Globus pallidus (tissue), 1 donor: Measurements from ENCODE around the gene EPB41L4A.

ENCODE experiments used
- DNase-seq: peaks from one replicate; pipeline ENCODE4 v3.0.0-alpha.2; 2015; ENCODE audit warnings: low spot score

The EPB41L4A gene

DNA sequence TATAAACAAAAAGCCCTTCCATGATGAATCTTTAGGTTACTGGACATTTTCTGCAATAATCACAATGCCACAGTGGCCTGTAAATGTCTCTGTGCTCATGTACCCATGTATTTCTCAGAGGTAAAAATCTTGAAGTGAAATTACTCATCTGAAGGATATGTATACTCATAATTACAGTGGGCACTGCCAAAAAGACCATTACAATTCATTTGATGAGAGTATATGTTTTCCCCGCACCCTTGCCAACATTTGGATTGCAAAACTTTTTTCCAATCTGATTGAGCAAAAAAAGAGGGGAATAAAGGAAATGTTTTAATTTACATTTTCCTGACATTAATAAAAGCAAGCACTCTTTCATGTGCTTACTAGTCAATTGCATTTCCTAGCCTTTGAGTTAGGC, 110.5 kb downstream of the EPB41L4A start:
- DNase-seq, result no peak

DNA sequence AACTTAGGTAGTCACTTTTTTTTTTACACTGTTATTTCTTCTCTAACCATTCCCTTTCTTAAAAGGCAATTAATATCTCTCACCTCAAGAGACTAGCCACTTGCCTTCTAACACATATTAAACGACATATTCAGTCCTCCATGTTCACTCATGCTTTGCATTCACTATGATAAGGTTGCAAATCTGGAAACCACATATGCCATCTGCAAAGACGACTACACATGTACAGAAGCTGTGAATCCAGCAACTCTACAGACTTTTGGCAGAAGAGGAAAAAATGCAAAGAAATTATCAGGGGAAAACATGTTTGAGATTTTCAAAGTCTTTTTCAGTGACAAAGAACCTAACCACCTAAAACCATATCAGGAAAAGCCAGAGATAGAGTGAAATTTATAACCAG, 112.1 kb downstream of the EPB41L4A start:
- no peak for DNase-seq

DNA sequence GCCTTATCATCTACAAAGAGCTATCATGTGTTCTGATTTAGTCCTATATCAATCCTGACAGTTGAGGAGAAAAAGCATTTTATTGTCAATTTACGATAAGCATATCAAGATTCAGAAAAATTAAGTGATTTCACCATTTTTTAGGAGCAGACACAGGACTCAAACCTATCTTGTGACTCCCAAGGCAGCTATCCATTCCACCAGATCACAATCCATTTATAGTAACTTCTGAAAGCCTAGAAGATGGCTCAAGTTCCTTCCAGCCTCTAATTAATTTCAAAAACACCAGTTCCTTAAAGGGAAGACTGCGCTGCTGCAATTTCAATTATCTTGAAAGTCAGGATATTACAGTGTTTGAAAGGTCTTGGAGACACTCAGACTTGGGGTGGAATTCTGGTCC, 114.3 kb downstream of the EPB41L4A start:
- no peak for DNase-seq

DNA sequence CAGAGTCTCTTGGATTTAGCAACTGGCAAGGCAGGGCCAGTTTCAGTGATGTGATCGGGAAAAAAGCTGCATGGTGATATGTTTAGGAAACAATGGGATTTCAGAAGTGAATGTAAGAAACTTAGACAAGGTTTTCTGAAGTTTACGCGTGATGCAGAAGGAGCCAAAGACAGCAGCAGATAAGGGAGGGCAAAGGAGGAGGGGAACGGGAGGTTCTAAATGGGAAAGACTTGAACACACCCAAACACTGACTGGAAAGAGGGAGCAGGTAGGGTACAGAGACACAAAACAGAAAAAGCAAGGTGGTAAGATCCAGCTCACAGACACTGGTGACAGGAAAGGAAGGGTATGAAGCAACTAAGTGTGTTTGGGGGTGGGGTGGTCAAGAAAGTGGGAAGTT, 115.4 kb downstream of the EPB41L4A start:
- no peak for DNase-seq

DNA sequence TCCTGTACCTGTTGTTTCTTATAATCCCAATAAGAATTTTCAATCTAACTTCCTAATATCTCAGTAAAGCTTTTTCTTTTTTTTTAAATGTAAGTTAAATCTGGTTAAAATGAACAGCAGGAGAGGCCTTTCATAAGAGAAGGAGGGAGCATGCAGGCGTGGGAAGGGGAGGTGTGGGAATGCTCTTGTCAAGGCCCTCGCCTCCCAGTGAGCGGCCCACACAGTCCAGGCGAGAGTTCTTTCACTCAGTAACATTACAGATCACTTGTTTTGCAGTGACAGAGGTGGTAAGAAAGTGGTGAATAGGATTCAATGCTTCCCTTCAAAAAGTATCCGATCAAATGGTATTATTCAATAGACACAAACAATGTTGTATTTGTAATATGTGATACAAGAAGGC, 125.0 kb downstream of the EPB41L4A start:
- DNase-seq, result no peak

- DNase-seq, result no peak
Observed at GRCh38 chr5:112293587-112293986, 125.5 kb downstream of the EPB41L4A start.

DNA sequence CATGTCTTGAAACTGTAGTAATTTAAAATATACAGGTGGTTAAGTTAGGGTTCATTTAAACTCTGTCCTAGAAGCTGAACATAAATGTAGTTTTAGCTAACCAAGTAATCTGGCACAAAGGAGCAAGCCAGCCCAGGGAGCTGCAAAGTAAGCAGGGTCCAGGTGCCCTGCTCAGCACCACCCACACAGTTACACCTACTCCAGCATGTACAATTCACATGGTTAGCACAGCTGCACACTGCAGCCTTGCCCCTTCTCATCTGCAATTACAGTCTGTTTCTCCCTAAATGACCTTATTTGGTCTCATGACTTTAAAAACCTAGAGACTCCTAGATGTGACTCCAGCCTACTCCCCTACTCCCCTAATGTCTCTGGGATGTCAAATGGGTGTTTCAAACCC, 128.4 kb downstream of the EPB41L4A start:
- no peak for DNase-seq

DNA sequence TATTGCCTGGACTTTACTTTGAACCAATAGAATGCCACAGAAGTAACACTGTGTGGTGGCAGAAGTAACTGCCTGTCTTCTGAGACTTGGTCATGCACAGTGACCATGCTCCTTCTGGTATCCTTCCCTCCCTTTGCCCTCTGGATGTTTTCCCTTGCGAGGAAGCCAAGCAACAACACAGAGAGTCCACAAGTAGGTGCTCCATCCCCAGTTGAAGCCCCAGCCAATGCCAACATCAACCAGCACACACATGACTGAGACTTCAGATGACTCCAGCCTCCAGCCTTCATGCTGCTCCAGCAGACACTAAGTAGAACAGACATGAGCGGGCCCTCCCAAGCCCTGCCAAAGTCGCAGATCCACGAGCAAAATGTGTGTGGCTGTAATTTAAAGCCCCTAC, 129.6 kb downstream of the EPB41L4A start:
- DNase-seq, result no peak

DNA sequence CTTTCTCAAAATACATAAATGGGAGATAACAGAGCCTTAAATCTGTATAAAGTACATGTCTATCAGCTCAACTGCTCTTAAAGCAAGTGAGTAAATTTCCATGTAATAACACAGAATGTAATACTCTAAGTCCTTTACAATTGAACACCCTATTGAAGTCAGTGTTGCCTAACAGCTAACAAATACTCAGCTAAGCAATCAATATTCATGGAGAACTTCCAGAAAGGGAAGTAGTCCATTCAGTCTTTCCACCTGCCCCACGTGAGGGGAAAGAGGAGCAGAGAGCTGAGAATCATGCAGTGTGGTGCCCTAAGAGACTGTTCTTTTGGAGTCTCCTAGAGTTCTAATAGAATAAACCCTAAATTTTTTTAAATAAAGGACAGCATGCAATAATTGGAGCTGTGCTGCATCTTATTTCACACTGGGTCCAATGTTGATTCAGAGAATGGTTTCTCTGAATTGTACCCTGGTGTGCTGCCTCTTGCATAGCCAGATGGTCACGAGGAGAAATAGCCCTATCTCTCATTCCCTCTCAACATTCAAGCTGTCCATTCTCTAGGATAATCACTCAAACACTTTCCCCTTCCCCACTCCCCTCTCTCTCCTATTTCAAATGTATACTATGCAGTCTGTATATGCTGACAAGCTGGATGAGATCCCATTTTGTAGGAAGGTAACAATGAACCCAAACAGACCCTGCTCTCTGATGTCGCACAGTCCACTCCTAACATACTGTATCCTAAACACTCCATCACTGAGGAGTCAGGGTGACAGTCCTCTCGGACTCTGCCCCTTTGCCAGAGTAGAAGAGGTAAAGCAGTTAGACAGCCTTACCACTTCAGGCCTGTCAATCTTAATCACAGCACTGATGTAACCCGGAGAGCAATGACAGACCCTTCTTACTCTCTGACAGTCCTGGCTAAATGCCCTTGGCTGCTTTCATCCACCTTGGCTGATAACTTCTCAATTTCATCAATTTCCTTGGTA, 134.8 kb downstream of the EPB41L4A start:
- no peak for DNase-seq

- DNase-seq, result no peak
Observed at GRCh38 chr5:112283034-112283582, 136.0 kb downstream of the EPB41L4A start.

GRCh38 chr5:112279082-112279481, 140.0 kb downstream of the EPB41L4A start:
- no peak for DNase-seq

- no peak for DNase-seq
Observed at GRCh38 chr5:112276991-112277390, 142.1 kb downstream of the EPB41L4A start.

GRCh38 chr5:112275671-112276070, 143.4 kb downstream of the EPB41L4A start:
- DNase-seq, result no peak

DNA sequence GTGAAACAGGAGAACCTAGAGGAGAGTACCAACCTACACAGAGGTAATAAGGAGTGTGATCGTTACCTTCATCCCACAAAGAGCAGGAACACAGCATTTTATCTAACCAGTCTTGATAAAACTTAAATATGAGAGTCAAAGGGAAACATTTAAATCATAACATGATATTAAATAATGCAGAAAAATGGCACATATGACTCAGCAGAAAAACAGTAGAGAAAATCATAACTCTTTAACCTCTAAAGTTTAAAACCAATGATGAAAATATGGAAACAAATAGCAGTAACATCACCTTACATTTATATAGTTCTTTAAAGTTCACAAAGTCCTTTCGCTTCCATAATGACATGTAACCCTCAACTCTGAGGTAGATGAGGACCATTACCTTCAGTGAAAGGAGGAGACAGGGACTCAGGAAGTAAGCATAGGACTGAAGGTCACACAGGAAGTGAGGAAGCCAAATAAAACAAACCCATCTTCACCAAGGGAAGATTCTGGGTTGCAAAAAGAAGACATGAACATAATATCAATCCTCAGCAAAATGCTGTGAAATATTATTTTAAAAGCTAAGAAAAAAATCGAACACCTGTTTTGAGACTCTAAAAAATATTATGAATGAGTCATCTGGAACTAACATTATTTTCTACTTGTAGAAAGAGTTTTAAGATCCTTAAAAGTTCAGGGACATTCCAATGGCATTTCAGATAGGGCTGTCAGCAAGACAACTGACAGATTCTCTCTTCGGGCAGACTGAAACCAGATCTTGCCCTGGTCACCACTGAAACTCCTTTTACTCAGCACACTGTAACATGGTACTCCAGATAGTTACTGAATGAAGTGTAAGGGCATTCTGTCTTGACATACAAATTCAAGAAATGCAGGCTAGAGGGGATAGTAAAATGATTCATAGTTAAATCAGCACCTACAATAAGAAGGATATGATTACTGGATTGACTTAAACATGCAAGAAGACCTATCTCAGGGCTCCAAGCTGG, 148.5 kb downstream of the EPB41L4A start:
- no peak for DNase-seq

GRCh38 chr5:112267231-112267630, 151.8 kb downstream of the EPB41L4A start:
- no peak for DNase-seq

GRCh38 chr5:112264666-112265065, 154.4 kb downstream of the EPB41L4A start:
- no peak for DNase-seq

DNA sequence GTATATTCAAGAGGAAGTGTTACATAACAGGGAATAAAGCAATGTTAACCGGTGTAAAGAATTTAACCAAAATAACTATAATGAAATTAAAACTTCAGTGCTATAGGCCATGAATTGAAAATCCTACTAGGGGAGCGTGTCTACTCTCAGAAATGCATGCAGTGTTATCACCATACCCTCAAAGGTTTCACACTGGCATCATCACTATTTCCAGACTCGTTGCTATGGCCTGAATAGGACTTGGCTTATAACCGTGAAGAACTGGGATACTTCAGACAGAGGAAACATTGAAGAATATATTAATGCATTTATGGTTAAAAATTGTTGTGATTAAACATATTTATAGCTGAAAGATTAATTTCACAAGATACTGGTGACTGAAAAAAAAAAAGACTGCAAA, 154.9 kb downstream of the EPB41L4A start:
- DNase-seq, result no peak

DNA sequence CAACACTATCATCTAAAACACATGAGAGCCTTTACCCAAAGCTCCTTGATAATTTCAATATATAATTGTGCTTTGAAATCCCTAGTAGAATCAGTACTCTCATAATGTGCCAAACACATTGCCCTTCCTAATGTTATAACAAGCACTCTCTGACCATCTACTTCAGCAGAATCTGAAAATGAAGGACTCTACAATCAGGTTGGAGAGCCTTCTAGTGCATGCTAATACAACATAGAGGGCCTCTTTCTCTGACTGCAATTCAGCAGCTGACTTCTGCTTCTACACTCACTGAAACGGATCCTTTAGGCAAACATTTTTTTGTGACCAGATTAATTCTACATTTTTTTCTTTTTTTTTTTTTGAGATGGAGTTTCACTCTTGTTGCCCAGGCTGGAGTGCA, 155.6 kb downstream of the EPB41L4A start:
- no peak for DNase-seq

- DNase-seq, result no peak
Observed at GRCh38 chr5:112258571-112258970, 160.5 kb downstream of the EPB41L4A start.

DNA sequence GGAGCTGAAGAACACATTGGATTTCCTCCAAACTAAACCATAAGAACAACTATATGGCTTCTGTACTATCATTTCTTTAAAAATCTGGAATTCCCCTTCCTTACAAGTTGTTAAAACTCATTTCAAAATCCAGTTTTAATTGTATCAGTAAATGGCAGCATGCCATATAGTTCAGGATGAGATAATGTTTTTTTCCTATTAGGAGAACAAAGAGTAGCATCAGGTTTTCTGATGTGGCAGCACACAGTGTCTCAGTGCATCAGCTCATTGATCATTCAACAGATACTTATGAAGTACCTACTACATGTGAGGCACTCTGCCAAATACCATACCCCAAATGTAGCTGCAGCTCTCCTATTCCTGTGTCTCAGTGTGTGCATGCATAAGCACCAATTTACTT, 161.1 kb downstream of the EPB41L4A start:
- no peak for DNase-seq

DNA sequence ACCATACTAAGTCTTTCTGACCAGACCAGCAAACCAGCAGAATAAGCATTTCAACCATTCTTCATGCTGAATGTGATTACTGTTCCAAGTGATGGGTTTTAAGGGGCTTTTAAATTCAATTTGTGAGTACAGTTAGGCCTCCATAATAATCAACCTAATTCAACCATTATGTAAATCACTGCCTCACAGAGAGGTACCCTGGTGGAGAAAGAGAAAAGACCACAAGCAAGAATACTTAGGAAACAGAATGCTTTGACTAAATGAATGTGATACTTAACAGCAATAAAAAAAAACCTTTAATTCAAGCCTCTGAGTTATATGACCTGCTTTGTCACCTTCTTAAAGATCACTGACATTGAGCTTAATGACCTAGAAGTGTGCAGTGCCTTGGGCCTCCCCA, 162.1 kb downstream of the EPB41L4A start:
- DNase-seq, result no peak

- no peak for DNase-seq
Observed at GRCh38 chr5:112254303-112254702, 164.8 kb downstream of the EPB41L4A start.
